HG03521 (cell line): ENCODE measurements around the gene EEF2K.
"Not testable (repeated sequence)": the region's sequence is repeated elsewhere in the genome, so short reads cannot be mapped to it uniquely, and the experiment has no call there.

Experiments used
- ATAC-seq: cut with Tn5 transposase; IDR thresholded peaks from one replicate; pipeline ENCODE4 v1.9.1; 2021; ENCODE audit warnings: mild to moderate bottlenecking, moderate library complexity; ENCODE audit not compliant: unreplicated experiment

EEF2K gene

GRCh38 chr16:22189473-22190080 lies 16.5 kb upstream of the EEF2K start:
- ATAC-seq, result no peak

- ATAC-seq, result peak; percentile 65
These were observed 15.8 kb upstream of the EEF2K start for GRCh38 chr16:22190081-22190775.

DNA sequence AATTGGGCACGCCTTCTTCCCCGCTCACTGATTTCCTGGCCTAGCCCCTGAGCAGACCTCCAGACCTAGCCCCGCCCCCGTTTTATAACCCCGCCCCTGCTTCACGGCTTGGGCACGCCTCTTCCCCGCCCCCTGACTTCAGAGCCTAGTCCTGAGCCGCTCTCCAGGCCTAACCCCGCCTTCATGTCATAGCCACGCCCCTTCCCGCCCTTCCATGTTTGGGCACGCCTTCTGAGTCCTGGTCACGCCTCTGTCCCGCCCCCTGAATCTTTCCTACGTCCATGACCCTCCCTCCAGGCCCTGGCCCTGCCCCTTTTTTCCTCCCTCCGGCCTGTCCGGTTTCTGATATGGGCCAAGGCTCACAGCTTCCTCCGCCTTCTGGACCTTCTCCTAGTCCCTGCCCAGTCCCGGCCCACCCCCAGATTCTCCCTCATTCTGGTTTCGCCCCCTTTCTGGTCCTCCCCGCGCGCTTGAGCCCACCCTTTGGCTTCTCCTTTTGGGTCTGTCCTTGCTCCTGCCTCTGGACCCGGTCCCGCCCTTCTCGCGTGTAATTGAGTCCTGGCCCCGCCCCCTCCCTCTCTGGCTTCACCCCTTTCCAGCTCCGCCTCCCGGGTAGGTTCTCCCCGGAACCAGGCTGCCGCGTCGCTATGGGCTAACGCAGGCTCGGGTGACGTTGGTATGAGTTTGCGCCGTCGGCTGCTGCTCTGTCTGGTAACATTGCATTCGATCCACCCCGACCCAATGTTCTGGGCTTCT lies 15.1 kb upstream of the EEF2K start:
- ATAC-seq, result peak; percentile 39

- ATAC-seq, result no peak
These were observed 14.4 kb upstream of the EEF2K start for GRCh38 chr16:22191532-22192260.

GRCh38 chr16:22192261-22193062 lies 13.6 kb upstream of the EEF2K start:
- ATAC-seq, result no peak

DNA sequence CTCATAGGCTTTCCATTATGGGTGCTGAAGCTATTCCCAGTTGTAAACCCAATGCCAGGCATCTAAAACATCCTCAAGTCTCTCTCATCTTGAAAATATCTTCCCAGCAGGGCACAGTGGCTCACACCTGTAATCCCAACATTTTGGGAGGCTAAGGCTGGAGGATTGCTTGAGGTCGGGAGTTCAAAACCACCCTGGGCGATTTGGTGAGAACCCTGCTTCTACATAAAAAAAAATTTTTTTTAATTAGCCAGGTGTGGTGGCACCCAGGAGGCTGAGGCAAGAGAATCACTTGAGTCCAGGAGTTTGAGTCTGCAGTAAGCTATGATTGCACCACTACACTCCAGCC lies 13.0 kb upstream of the EEF2K start:
- ATAC-seq, result no peak

DNA sequence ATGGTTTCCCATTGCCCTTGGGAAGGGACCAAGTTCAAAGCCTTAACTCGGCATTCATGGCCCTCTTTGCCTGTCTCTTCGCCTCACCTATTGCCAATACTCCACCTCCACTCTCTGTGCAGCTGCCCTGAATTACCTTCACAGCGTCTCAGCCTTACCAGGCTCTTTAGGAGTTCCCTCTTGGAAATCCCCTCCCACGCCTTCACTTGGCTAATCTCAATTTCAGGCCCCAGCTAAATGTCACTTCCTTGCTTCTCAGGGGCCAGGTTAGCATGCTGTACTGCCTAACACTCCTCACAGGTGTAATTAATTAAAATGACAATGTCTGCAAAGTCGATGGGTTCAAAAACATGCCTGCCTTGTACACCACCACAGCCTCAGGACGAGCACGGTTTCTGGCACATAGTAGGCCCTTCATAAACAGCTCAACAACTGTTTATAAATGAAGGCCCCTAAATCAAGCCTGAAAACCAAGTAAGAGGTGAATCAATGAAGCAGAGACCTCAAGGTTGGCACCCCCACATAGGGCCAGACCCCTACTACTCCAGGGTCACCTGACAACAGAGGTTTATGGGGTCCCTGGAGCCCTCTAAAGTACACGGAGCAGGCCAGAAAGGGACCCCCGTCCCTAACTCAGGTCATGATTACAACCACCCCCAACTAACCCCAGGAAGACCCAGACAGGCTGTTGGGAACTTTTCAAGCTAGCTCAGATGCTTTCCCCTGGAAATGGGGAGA lies 11.2 kb upstream of the EEF2K start:
- no peak for ATAC-seq

DNA sequence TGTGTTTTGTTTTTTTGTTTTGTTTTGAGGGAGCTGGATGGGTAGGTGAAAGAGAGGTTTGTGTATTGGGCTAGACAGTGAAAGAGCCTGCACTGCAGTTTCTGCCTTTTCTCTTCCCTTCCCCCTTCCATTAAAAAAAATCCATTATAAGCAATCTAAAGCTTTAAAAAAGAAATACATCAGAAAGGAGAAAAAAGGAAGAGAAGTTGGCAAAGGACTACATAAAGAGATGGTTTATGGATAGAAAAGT lies 10.7 kb upstream of the EEF2K start:
- ATAC-seq, result no peak

DNA sequence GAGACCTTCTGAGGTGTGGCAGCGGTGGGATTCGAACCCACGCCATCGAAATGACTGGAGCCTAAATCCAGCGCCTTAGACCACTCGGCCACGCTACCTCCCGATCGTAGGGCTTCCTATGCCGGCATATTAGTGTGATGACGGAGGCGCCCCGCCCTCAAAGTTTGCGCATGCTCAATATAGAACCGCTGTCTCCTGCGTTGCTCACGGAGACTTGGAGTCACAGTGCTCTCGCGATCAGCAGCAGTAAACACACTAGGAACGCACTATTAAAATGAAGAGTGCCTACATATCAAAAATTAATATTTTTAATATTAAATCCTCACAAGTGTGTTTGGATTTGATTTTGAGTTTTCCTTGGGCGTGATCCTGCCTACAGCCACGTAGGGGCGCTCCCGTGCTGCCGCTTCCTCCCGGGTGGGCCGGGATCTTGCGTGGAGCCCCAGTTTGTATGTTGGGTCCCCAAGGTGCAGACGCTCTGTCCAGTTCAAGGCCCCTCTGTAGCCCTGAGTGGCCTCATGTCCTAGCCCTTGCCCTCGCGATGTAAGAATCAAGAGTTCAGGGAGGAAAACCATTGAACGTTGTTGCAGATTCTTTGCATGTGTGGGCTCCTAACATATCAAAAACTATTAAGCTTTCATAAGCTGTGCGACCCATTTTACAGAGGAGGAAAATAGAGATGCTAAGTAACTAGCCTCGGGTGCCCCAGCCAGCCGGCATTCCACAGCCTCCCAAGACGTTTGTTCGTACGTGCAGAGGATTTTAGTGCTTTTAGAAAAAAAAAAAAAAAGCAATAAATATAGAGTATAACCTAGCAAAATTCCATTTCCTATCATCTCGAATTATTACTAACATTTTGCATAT lies 10.2 kb upstream of the EEF2K start:
- peak; percentile 32 for ATAC-seq

- ATAC-seq, result not testable (repeated sequence)
These were observed 9.4 kb upstream of the EEF2K start for GRCh38 chr16:22196559-22197168.

- ATAC-seq, result no peak
These were observed 7.4 kb upstream of the EEF2K start for GRCh38 chr16:22198547-22199293.

DNA sequence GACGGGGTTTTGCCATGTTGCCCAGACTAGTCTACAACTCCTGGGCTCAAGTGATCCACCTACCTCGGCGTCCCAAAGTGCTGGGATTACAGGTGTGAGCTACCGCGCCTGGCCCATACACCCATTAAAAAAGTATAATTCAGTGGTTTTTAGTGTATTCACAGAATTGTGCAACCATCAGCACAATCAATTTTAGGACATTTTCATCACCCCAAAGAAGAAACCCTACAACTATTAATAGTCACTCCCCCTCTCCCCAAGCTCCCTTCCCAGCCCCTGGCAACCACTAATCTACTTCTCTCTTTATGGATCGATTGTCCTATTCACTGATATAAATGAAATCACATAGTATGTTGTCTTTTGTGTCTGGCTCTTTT lies 3.8 kb upstream of the EEF2K start:
- no peak for ATAC-seq

DNA sequence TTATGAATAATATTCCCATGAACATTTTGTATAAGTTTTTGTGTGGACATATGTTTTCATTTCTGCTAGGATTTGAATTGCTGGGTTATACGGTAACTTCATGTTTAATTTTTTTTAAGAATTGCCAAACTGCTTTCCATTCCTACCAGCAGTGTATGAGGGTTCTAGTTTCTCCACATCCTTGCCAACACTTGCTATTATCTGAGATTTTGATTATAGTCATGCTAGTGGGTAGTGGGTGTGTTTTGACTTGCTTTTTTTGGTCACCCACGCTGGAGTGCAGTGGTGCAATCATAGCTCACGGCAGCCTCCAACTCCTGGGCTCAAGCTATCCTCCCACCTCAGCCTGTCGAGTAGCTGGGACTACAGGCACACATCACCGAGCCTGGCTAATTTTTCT lies 3.0 kb upstream of the EEF2K start:
- no peak for ATAC-seq

DNA sequence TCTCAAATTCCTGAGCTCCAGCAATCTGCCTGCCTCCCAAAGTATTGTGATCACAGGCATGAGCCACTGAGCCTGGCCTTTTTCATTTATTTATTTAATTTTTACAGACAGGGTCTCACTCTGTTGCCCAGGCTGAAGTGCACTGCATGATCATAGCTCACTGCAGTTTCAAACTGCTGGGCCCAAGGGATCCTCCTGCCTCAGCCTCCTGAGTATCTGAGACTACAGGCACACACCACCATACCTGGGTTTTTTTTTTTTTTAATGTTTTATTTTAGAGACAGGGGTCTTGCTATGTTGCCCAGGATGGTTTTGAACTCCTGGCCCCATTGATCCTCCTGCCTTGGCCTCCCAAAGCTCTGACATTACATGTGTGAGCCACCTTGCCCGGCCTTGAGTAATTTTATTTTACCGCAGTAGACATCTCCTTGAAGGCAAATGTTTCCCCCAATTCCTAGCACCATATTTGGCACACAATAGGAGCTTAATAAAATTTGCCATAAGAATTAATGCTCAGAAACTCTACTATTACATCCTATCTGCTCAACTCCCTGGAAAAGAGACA lies 1.9 kb upstream of the EEF2K start:
- ATAC-seq, result no peak

- no peak for ATAC-seq
These were observed 483 bp upstream of the EEF2K start for GRCh38 chr16:22205577-22206012.

DNA sequence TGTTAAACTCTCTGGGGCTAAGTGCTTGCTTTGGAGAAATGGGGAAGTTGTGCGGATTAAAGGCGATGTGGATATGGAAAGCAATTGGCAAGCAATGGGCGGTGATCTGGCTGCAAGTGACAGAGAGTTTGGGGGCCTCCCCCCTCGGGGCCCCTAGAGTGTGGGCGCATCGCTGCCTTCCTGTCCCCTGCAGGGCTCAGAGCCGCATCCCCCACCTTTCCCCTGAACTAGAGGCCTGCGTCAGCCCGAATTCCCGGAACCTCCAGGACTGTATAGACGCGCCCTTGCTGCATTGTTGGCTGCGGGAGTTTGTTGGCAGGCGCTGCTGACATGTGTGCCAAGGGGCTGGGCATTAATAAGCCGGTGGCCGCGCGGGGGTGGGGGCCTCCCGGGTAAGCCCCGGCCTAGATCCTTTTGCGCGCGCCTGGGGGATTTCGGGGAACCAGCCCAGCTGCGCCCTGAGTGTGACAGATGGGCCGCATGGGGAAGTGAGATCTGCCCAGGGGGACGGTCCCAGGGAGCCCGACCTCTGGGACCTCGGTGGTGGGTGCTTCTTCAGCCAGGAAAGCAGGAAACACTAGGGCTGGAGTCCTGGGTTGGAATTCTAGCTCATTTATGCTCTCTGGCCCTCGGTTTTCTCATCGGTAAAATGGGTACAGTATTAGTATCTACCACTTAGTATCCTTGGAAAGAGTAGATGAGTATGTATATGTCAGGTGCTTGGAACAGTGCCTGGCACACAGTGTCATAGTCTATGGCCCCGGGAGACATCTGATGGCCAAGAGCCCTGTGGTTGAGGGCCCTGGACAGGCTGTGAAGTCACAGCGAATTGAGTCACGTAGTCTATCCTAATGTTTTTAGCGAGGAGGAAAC lies 1.0 kb downstream of the EEF2K start:
- no peak for ATAC-seq
